SK-N-MC (cell line): ENCODE measurements around the gene RHOT2.

Source experiments
- DNase-seq: peaks from one replicate; pipeline ENCODE4 v3.0.0-alpha.2; 2011; ENCODE audit warnings: low read depth, low spot score
- H3K27ac ChIP-seq: fragments of 200-600 bp; sonication (generic); 2 replicates; pipeline ENCODE4 v1.5.1; 2016; ENCODE audit warnings: mixed run types
- H3K36me3 ChIP-seq: fragments of 200-600 bp; sonication (generic); 2 replicates; pipeline ENCODE4 v1.6.1; 2017; ENCODE audit warnings: antibody characterized with exemption, low read length, mixed read lengths; ENCODE audit not compliant: insufficient read depth
- H3K4me3 ChIP-seq: fragments of 200-600 bp; sonication (generic); 2 replicates; pipeline ENCODE4 v1.5.1; 2016
- H3K9ac ChIP-seq: fragments of 200-600 bp; sonication (generic); 2 replicates; pipeline ENCODE4 v1.8.0; 2017; ENCODE audit warnings: mixed run types, mixed read lengths; ENCODE audit not compliant: insufficient read length
- H3K9me3 ChIP-seq: fragments of 200-600 bp; sonication (generic); 2 replicates; pipeline ENCODE4 v1.6.1; 2017; ENCODE audit warnings: low read depth, mild to moderate bottlenecking, antibody characterized with exemption, low read length, moderate library complexity, mixed read lengths
- EZH2 ChIP-seq: fragments of 200-600 bp; sonication (generic); IDR thresholded peaks from one replicate; pipeline ENCODE4 v1.6.1; 2017; ENCODE audit warnings: antibody characterized with exemption
- FOXP2 ChIP-seq: optimal IDR thresholded peaks from 2 replicates; pipeline ENCODE3; 2011; ENCODE audit warnings: mild to moderate bottlenecking, moderate library complexity; ENCODE audit not compliant: insufficient read depth; ENCODE audit errors: extremely low read length, control extremely low read depth
- POLR2AphosphoS5 ChIP-seq: IDR thresholded peaks from 2 replicates; pipeline ENCODE4 v1.6.1; 2012; ENCODE audit warnings: mild to moderate bottlenecking, low read depth, low read length, borderline replicate concordance

Gene RHOT2

GRCh38 chr16:721765-722540 lies 54.0 kb downstream of the RHOT2 start:
- TF ChIP-seq FOXP2 (no peak), EZH2 (no peak), POLR2AphosphoS5 (no peak)
- H3K9ac ChIP-seq: no peak overlapping the region
- H3K4me3 ChIP-seq: peak overlapping the region; percentile 85
- H3K9me3 ChIP-seq: no peaks in the 10 kb centered on the region
- H3K27ac ChIP-seq: no peak overlapping the region
- no peak for DNase-seq
- H3K36me3 ChIP-seq: no peaks in the 10 kb centered on the region

- Histone ChIP-seq H3K27ac (no peak overlapping the region), H3K9me3 (no peaks in the 10 kb centered on the region), H3K9ac (no peak overlapping the region), H3K36me3 (no peaks in the 10 kb centered on the region), H3K4me3 (no peak overlapping the region)
- no peak for DNase-seq
- TF ChIP-seq FOXP2 (no peak), EZH2 (no peak), POLR2AphosphoS5 (no peak)
Measured at GRCh38 chr16:722835-723633, 55.1 kb downstream of the RHOT2 start.

DNA sequence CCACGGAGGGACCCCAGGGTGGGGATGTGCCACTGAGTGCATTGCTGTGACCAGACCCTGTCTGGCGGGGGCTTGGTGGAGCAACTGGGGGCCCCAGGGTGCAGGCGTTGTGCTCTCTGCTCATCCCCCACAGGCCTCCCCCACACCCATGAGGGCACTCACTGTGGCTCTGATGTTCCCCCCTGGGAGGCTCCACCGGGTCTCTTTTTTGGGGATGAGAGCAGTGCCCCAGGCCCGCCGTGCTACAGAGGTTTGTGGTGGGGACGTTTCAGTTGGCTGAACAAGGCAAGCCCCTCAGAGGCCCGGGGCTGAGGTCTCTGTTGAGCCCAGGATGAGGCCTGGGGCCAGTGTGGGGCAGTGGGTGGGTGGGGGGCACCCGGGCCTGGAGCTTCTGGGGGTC lies 55.8 kb downstream of the RHOT2 start:
- no peaks in the 10 kb centered on the region for H3K9me3 ChIP-seq
- H3K4me3 ChIP-seq: no peak overlapping the region
- H3K9ac ChIP-seq: no peak overlapping the region
- no peak overlapping the region for H3K27ac ChIP-seq
- DNase-seq: no peak
- H3K36me3 ChIP-seq: no peaks in the 10 kb centered on the region
- TF ChIP-seq POLR2AphosphoS5 (no peak), FOXP2 (no peak), EZH2 (no peak)
